Upper lobe of right lung (tissue), 1 donor: Measurements from ENCODE around the gene ZBTB7A. TPM values are rescaled to one million over a fixed set of nuclear protein-coding genes. Genes with fewer than 3 reads are reported as not detected.
A peak's percentile ranks its signal among the peaks of the same experiment; 100 is the strongest.

Experiments used
- ATAC-seq: fragments of 200-7000 bp; cut with Tn5 transposase; one replicate; pipeline ENCODE4 v1.9.1; 2020; ENCODE audit warnings: mild to moderate bottlenecking, moderate library complexity
- DNase-seq: peaks from one replicate; pipeline ENCODE4 v3.0.0-alpha.2; 2020
- H3K27ac ChIP-seq: fragments of 200-600 bp; one replicate; pipeline ENCODE4 v1.8.0; 2022
- H3K27me3 ChIP-seq: fragments of 200-600 bp; one replicate; pipeline ENCODE4 v1.8.0; 2022; ENCODE audit warnings: mild to moderate bottlenecking
- H3K36me3 ChIP-seq: fragments of 200-600 bp; one replicate; pipeline ENCODE4 v1.8.0; 2022
- H3K4me1 ChIP-seq: fragments of 200-600 bp; one replicate; pipeline ENCODE4 v1.8.0; 2022
- H3K4me3 ChIP-seq: fragments of 200-600 bp; one replicate; pipeline ENCODE4 v1.8.0; 2022; ENCODE audit warnings: mild to moderate bottlenecking
- H3K9me3 ChIP-seq: fragments of 200-600 bp; one replicate; pipeline ENCODE4 v1.8.0; 2022
- intact Hi-C: fragments of 100-400 bp; cut with DNase I; formaldehyde crosslinking; loops from one replicate; pipeline ENCODE4 v1.11.0; 2022
- total RNA-seq: library from RNA; stranded (reverse); fragmentation: NEBNext Ultra II Directional; extraction: Animal tissue kit (Norgen Biotek cat#: 25700); gene quantifications from one replicate; pipeline ENCODE4 v1.2.1, GENCODE V29; 2021
- TF ChIP-seq, protein P1 (sequence below): fragments of 200-600 bp; IDR thresholded peaks from one replicate; pipeline ENCODE4 v1.8.0; 2022; ENCODE audit warnings: antibody characterized with exemption
- donor health status: DM: no; HTN: yes; CAD: no; lungs with severe emphysema.

The ZBTB7A gene
- total RNA-seq, 1 donor from 2014 or later, result 54.3 TPM

DNA sequence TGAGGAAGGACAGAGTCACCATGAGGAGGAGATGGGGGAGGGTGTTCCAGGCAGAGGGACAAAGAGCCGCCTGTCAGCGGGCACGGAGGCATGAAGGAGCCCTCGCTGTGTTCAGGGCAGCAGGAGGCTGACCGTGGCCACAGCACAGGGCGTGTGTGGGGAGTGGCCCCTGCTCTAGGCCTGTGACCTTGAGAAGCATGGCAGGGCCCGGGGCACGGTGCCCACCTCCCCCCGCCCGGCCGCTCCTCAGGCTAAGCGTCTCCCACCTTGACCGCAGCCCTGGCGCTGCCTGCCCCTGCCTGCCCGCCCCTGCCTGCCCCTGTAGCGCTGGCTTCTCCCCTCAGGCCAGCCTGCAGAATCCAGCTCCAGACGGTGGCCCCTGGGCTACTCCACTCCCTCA lies 45.7 kb upstream of the ZBTB7A start:
- Histone ChIP-seq H3K27me3 (no peaks in the 10 kb centered on the region), H3K36me3 (peaks cover 75% of the 10 kb centered on the region), H3K27ac (no peak overlapping the region), H3K4me3 (no peak overlapping the region), H3K4me1 (peaks cover 6% of the 10 kb centered on the region), H3K9me3 (no peaks in the 10 kb centered on the region)
- DNase-seq (no peak), ATAC-seq (no peak)
- TF ChIP-seq, protein P1, sequence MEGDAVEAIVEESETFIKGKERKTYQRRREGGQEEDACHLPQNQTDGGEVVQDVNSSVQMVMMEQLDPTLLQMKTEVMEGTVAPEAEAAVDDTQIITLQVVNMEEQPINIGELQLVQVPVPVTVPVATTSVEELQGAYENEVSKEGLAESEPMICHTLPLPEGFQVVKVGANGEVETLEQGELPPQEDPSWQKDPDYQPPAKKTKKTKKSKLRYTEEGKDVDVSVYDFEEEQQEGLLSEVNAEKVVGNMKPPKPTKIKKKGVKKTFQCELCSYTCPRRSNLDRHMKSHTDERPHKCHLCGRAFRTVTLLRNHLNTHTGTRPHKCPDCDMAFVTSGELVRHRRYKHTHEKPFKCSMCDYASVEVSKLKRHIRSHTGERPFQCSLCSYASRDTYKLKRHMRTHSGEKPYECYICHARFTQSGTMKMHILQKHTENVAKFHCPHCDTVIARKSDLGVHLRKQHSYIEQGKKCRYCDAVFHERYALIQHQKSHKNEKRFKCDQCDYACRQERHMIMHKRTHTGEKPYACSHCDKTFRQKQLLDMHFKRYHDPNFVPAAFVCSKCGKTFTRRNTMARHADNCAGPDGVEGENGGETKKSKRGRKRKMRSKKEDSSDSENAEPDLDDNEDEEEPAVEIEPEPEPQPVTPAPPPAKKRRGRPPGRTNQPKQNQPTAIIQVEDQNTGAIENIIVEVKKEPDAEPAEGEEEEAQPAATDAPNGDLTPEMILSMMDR, result no peak
- intact Hi-C loops, result no loop called here

DNA sequence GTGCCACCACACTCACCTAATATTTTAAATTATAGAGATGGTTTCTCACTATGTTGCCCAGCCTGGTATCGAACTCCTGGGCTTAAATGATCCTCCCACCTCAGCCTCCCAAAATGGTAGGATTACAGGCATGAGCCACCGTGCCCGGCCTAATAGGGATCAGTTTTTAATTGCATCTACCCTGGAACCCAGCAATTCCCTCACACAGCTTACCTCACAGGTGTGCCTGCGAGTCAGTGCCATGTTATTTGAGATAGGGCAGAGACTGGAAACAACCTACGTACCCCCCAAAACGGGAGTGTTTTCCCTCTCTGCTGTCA lies 42.9 kb upstream of the ZBTB7A start:
- H3K27me3 ChIP-seq, result no peaks in the 10 kb centered on the region
- H3K27ac ChIP-seq, result no peak overlapping the region
- TF ChIP-seq, protein P1, result no peak
- H3K9me3 ChIP-seq, result no peaks in the 10 kb centered on the region
- ATAC-seq (no peak), DNase-seq (no peak)
- H3K4me1 ChIP-seq, result no peaks in the 10 kb centered on the region
- peaks cover 79% of the 10 kb centered on the region for H3K36me3 ChIP-seq
- H3K4me3 ChIP-seq, result no peak overlapping the region
- intact Hi-C loops, result no loop called here

DNA sequence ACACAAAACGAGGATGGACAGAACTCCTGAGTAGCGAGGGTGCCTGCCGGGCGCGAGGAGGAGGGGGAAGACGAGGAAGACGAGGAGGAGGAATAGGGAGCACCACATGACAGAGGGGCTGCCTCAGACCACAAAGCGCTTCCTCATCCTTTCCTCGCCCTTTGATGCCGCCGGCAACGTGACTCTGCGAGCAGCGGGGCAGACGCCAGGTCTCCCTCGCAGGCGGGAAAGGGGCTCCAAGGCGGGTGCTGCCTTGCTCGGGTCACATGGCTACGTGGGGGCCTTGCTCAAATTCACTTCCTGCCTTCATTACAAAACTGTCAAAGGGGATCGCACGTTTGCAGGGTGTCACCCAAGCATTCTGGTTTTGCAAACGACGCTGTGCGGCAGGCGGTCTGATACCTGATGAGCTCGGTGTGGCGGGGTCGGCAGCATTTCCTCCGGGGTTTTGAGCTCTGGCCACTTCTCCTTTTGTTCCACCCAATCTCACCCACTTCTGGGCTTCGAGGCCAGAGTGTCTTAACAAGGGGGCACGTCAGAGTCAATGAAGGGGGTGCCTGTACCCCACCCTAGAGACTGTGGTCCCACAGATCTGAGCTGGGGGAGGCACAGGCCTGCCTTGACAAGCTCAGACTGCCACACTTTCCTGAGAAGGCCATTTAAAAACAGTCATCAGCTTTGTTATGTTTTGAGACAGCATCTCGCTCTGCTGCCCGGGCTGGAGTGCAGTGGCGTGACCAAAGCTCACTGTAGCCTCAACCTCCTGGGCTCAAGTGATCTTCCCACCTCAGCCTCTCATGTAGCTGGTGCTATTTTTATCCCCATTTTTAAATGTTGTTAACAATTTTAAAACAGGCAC lies 42.3 kb upstream of the ZBTB7A start:
- peak; percentile 45 for ATAC-seq
- TF ChIP-seq, protein P1, result no peak
- intact Hi-C loops, result no loop called here
- Histone ChIP-seq H3K4me3 (no peak overlapping the region), H3K36me3 (peaks cover 79% of the 10 kb centered on the region), H3K4me1 (no peaks in the 10 kb centered on the region), H3K9me3 (no peaks in the 10 kb centered on the region), H3K27me3 (no peaks in the 10 kb centered on the region), H3K27ac (no peak overlapping the region)
- no peak for DNase-seq

DNA sequence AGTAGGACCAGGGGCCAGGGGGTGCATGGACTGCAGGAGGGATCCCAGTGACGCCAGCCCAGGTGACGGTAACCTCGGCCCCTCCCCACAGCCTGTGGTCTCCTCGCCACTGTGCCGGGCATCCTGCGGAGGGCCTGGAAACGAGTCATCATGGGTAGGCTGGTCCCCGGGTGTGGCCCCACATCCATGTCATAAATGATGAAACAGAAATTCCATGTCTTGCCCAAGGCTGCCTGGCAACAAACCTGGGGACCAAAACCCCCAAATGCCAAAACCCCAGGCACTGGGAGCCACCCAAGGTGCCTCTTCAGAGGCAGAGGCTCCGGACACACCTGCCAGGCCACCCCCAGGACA lies 36.4 kb upstream of the ZBTB7A start:
- H3K9me3 ChIP-seq, result no peaks in the 10 kb centered on the region
- no peak overlapping the region for H3K27ac ChIP-seq
- peaks cover 83% of the 10 kb centered on the region for H3K36me3 ChIP-seq
- TF ChIP-seq, protein P1, result no peak
- H3K4me1 ChIP-seq, result no peaks in the 10 kb centered on the region
- DNase-seq (no peak), ATAC-seq (no peak)
- intact Hi-C loops, result no loop called here
- no peak overlapping the region for H3K4me3 ChIP-seq
- no peaks in the 10 kb centered on the region for H3K27me3 ChIP-seq

DNA sequence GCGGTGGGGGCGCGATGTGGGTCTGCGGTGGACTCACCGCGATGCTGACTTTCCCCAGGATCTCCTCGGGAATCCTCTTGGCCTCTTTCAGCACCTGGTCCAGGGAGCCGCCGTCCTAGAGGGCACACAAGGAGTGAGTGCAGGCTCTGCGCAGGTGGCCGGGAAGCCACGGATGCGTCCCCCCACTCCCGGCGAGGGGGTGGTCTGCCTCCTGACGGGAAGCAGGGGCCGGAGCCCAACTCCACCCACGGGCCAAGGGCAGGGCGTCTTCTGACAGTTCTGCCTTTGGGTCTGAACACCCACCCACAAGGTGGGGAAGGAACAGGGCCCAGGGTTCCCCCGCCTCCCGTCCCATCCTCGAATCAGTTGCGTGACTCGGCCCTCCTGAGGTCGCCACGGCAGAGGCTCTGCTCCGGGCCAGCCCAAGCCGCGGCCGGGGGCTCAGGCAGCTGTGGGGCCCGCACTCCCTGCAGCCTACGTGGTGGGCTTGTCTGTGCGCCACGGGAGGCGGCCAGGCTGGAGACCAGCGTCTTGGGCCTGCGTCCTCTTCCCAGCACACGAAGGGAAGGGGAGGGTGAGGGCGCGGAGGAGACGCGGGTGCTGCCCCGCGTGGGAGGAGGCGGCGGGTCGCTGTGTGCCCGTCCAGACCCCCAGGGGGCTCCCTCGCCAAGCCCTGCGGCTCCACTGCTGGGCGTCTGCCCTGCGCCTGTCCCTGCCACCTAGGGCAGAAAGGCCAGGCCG lies 35.8 kb upstream of the ZBTB7A start:
- Histone ChIP-seq H3K9me3 (no peaks in the 10 kb centered on the region), H3K27me3 (no peaks in the 10 kb centered on the region), H3K4me3 (no peak overlapping the region), H3K27ac (no peak overlapping the region), H3K36me3 (peaks cover 79% of the 10 kb centered on the region), H3K4me1 (no peaks in the 10 kb centered on the region)
- ATAC-seq (no peak), DNase-seq (no peak)
- TF ChIP-seq, protein P1, result no peak
- intact Hi-C loops, result no loop called here
